HEK293 (cell line): ENCODE results near the gene LST1.

Experiments used
- EGR2 ChIP-seq: fragments of 450-650 bp; formaldehyde crosslinking; IDR thresholded peaks from 2 replicates; pipeline ENCODE4 v1.5.1; 2016; ENCODE audit warnings: low read depth, missing biosample characterization, missing genetic modification characterization
- GLIS2 ChIP-seq: fragments of 450-650 bp; formaldehyde crosslinking; IDR thresholded peaks from 2 replicates; pipeline ENCODE4 v1.5.1; 2016; ENCODE audit warnings: missing biosample characterization, missing genetic modification characterization
- HOXD13 ChIP-seq: sonication (generic); formaldehyde crosslinking; IDR thresholded peaks from 2 replicates; pipeline ENCODE4 v1.8.0; 2022; ENCODE audit warnings: missing genetic modification reagents, borderline replicate concordance
- INSM2 ChIP-seq: fragments of 450-650 bp; formaldehyde crosslinking; IDR thresholded peaks from 2 replicates; pipeline ENCODE4 v1.5.1; 2016; ENCODE audit warnings: missing biosample characterization, missing genetic modification characterization
- KLF8 ChIP-seq: fragments of 450-650 bp; formaldehyde crosslinking; IDR thresholded peaks from 2 replicates; pipeline ENCODE4 v1.5.1; 2016; ENCODE audit warnings: missing biosample characterization, missing genetic modification characterization
- KLF9 ChIP-seq: fragments of 450-650 bp; formaldehyde crosslinking; IDR thresholded peaks from 2 replicates; pipeline ENCODE4 v1.5.1; 2016; ENCODE audit warnings: missing biosample characterization, missing genetic modification characterization, low read depth
- SALL2 ChIP-seq: fragments of 450-650 bp; formaldehyde crosslinking; IDR thresholded peaks from 2 replicates; pipeline ENCODE4 v1.5.0; 2017; ENCODE audit warnings: missing biosample characterization, mild to moderate bottlenecking, missing genetic modification characterization, borderline replicate concordance
- SP2 ChIP-seq: fragments of 450-650 bp; formaldehyde crosslinking; IDR thresholded peaks from 2 replicates; pipeline ENCODE4 v1.5.1; 2016; ENCODE audit warnings: missing biosample characterization, missing genetic modification characterization
- TRIM28 ChIP-seq: IDR thresholded peaks from 2 replicates; pipeline ENCODE4 v1.6.1; 2011; ENCODE audit warnings: low read length, control low read depth, borderline replicate concordance
- ZBTB1 ChIP-seq: fragments of 450-650 bp; formaldehyde crosslinking; IDR thresholded peaks from 2 replicates; pipeline ENCODE4 v1.5.1; 2016; ENCODE audit warnings: missing biosample characterization, missing genetic modification characterization
- ZBTB17 ChIP-seq: fragments of 450-650 bp; formaldehyde crosslinking; IDR thresholded peaks from 2 replicates; pipeline ENCODE4 v1.5.1; 2016; ENCODE audit warnings: missing biosample characterization, missing genetic modification characterization
- ZEB2 ChIP-seq: fragments of 450-650 bp; formaldehyde crosslinking; IDR thresholded peaks from 2 replicates; pipeline ENCODE4 v1.5.1; 2016; ENCODE audit warnings: missing biosample characterization, missing genetic modification characterization
- ZNF112 ChIP-seq: fragments of 450-650 bp; formaldehyde crosslinking; IDR thresholded peaks from 2 replicates; pipeline ENCODE4 v1.5.0; 2017; ENCODE audit warnings: missing biosample characterization, missing genetic modification characterization
- ZNF2 ChIP-seq: fragments of 450-650 bp; formaldehyde crosslinking; IDR thresholded peaks from 2 replicates; pipeline ENCODE4 v1.5.1; 2016; ENCODE audit warnings: missing biosample characterization, missing genetic modification characterization
- ZNF239 ChIP-seq: fragments of 450-650 bp; formaldehyde crosslinking; IDR thresholded peaks from 2 replicates; pipeline ENCODE4 v1.5.1; 2016; ENCODE audit warnings: missing biosample characterization, missing genetic modification characterization
- ZNF24 ChIP-seq: fragments of 450-650 bp; formaldehyde crosslinking; IDR thresholded peaks from 2 replicates; pipeline ENCODE4 v1.5.1; 2016; ENCODE audit warnings: missing biosample characterization, missing genetic modification characterization
- ZNF274 ChIP-seq, 2 experiments: fragments of 200-500 bp in 1 of 2; fragments of 450-650 bp in 1 of 2; sonication (Bioruptor generic) in 1 of 2; formaldehyde crosslinking in 1 of 2; IDR thresholded peaks; 2 replicates each; pipeline versions ENCODE4 v1.5.1 to v1.6.1; 2014 to 2016; ENCODE audit warnings: borderline replicate concordance in 1 of 2, inconsistent platforms in 1 of 2, low read length in 1 of 2, missing biosample characterization in 1 of 2, missing genetic modification characterization in 1 of 2
- ZNF324 ChIP-seq: fragments of 450-650 bp; formaldehyde crosslinking; IDR thresholded peaks from 2 replicates; pipeline ENCODE4 v1.5.1; 2016; ENCODE audit warnings: missing biosample characterization, missing genetic modification characterization
- ZNF335 ChIP-seq: fragments of 450-650 bp; formaldehyde crosslinking; conservative IDR thresholded peaks from 2 replicates; pipeline ENCODE4 v1.5.1; 2016; ENCODE audit warnings: missing biosample characterization, missing genetic modification characterization
- ZNF366 ChIP-seq: fragments of 450-650 bp; formaldehyde crosslinking; conservative IDR thresholded peaks from 2 replicates; pipeline ENCODE4 v1.5.1; 2016; ENCODE audit warnings: missing biosample characterization, missing genetic modification characterization
- ZNF398 ChIP-seq: fragments of 450-650 bp; formaldehyde crosslinking; IDR thresholded peaks from 2 replicates; pipeline ENCODE4 v1.5.1; 2017; ENCODE audit warnings: missing biosample characterization, missing genetic modification characterization
- ZNF501 ChIP-seq: fragments of 450-650 bp; formaldehyde crosslinking; IDR thresholded peaks from 2 replicates; pipeline ENCODE4 v1.5.1; 2016; ENCODE audit warnings: missing biosample characterization, missing genetic modification characterization
- ZNF521 ChIP-seq: fragments of 450-650 bp; formaldehyde crosslinking; IDR thresholded peaks from 2 replicates; pipeline ENCODE4 v1.5.1; 2017; ENCODE audit warnings: missing biosample characterization, mild to moderate bottlenecking, missing genetic modification characterization
- ZNF610 ChIP-seq: fragments of 450-650 bp; formaldehyde crosslinking; IDR thresholded peaks from 2 replicates; pipeline ENCODE4 v1.5.1; 2016; ENCODE audit warnings: missing biosample characterization, missing genetic modification characterization, borderline replicate concordance
- ZNF639 ChIP-seq: fragments of 450-650 bp; formaldehyde crosslinking; IDR thresholded peaks from 2 replicates; pipeline ENCODE4 v1.5.1; 2016; ENCODE audit warnings: missing biosample characterization, missing genetic modification characterization
- ZNF76 ChIP-seq: fragments of 450-650 bp; formaldehyde crosslinking; IDR thresholded peaks from 2 replicates; pipeline ENCODE4; 2016; ENCODE audit warnings: low read depth, missing biosample characterization, missing genetic modification characterization, borderline replicate concordance
- ZNF843 ChIP-seq: fragments of 450-650 bp; formaldehyde crosslinking; IDR thresholded peaks from 2 replicates; pipeline ENCODE4 v1.5.1; 2016; ENCODE audit warnings: missing biosample characterization, missing genetic modification characterization
- ZSCAN5A ChIP-seq: fragments of 450-650 bp; formaldehyde crosslinking; IDR thresholded peaks from 2 replicates; pipeline ENCODE4 v1.5.1; 2016; ENCODE audit warnings: missing biosample characterization, missing genetic modification characterization
- TF ChIP-seq, protein P1 (sequence below): fragments of 450-650 bp; formaldehyde crosslinking; IDR thresholded peaks from 2 replicates; pipeline ENCODE4 v1.5.1; 2016; ENCODE audit warnings: missing biosample characterization, missing genetic modification characterization, borderline replicate concordance
- TF ChIP-seq, protein P2 (sequence below): fragments of 450-650 bp; formaldehyde crosslinking; IDR thresholded peaks from 2 replicates; pipeline ENCODE4 v1.5.1; 2016; ENCODE audit warnings: missing biosample characterization, missing genetic modification characterization

Gene LST1

GRCh38 chr6:31619805-31620585, 33.9 kb downstream of the LST1 start (continued):
- TF ChIP-seq ZEB2: peak; percentile 83
- TF ChIP-seq ZBTB1 (tag by site-specific recombination): no peak
- peak; percentile 71 for TF ChIP-seq KLF9
- peak; percentile 84 for TF ChIP-seq ZNF335 (tag by site-specific recombination)
- peak; percentile 65 for TF ChIP-seq ZNF76 (tag by site-specific recombination)
- TF ChIP-seq, protein P1, sequence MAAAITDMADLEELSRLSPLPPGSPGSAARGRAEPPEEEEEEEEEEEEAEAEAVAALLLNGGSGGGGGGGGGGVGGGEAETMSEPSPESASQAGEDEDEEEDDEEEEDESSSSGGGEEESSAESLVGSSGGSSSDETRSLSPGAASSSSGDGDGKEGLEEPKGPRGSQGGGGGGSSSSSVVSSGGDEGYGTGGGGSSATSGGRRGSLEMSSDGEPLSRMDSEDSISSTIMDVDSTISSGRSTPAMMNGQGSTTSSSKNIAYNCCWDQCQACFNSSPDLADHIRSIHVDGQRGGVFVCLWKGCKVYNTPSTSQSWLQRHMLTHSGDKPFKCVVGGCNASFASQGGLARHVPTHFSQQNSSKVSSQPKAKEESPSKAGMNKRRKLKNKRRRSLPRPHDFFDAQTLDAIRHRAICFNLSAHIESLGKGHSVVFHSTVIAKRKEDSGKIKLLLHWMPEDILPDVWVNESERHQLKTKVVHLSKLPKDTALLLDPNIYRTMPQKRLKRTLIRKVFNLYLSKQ (tag by site-specific recombination): no peak
- TF ChIP-seq ZNF112: no peak
- peak; percentile 59 for TF ChIP-seq KLF8 (tag by site-specific recombination)
- peak; percentile 76 for TF ChIP-seq GLIS2 (tag by site-specific recombination)
- TF ChIP-seq HOXD13 (CRISPR knock-in tag): 0 out of 2 replicates have a peak, but pooled peaks have one; percentile 41
- no peak for TF ChIP-seq ZNF274 (IDR thresholded peaks at IDR 0.05; ENCODE audit: low read length)
- TF ChIP-seq ZNF274 (tag by site-specific recombination; IDR thresholded peaks at IDR 0.05; ENCODE audit: borderline replicate concordance): no peak
- no peak for TF ChIP-seq ZSCAN5A (tag by site-specific recombination)
- peak; percentile 97 for TF ChIP-seq SP2
- peak; percentile 89 for TF ChIP-seq EGR2 (tag by site-specific recombination)
- TF ChIP-seq ZNF366 (tag by site-specific recombination): peak; percentile 96
- TF ChIP-seq, protein P2, sequence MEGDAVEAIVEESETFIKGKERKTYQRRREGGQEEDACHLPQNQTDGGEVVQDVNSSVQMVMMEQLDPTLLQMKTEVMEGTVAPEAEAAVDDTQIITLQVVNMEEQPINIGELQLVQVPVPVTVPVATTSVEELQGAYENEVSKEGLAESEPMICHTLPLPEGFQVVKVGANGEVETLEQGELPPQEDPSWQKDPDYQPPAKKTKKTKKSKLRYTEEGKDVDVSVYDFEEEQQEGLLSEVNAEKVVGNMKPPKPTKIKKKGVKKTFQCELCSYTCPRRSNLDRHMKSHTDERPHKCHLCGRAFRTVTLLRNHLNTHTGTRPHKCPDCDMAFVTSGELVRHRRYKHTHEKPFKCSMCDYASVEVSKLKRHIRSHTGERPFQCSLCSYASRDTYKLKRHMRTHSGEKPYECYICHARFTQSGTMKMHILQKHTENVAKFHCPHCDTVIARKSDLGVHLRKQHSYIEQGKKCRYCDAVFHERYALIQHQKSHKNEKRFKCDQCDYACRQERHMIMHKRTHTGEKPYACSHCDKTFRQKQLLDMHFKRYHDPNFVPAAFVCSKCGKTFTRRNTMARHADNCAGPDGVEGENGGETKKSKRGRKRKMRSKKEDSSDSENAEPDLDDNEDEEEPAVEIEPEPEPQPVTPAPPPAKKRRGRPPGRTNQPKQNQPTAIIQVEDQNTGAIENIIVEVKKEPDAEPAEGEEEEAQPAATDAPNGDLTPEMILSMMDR (tag by site-specific recombination): no peak
- peak; percentile 18; the same call in 1 of the 2 replicates for TF ChIP-seq ZNF239
- peak; percentile 87 for TF ChIP-seq ZBTB17 (tag by site-specific recombination)
- TF ChIP-seq ZNF639 (tag by site-specific recombination): peak; percentile 35; the same call in 1 of the 2 replicates
- peak; percentile 90 for TF ChIP-seq ZNF324
- TF ChIP-seq INSM2 (tag by site-specific recombination): peak; percentile 84
- peak; percentile 91 for TF ChIP-seq ZNF24 (tag by site-specific recombination)
- no peak; the same call in none of the 2 replicates for TF ChIP-seq ZNF501 (tag by site-specific recombination)
- TF ChIP-seq ZNF2 (tag by site-specific recombination): peak; percentile 83
- no peak for TF ChIP-seq TRIM28
- TF ChIP-seq ZNF610: peak; percentile 83; the same call in 1 of the 2 replicates
- TF ChIP-seq ZNF843 (tag by site-specific recombination): peak; percentile 60
- TF ChIP-seq ZNF521 (tag by site-specific recombination): no peak
- TF ChIP-seq ZNF398: no peak
- TF ChIP-seq SALL2 (tag by site-specific recombination): no peak
